Measurements from ENCODE around the gene NRG4. TPM values are rescaled to one million over a fixed set of nuclear protein-coding genes. Genes with fewer than 3 reads are reported as not detected.

NRG4 gene
- total RNA-seq, 1 experiment from 2014 or later = 0.55 TPM

- TF ChIP-seq, protein P1, sequence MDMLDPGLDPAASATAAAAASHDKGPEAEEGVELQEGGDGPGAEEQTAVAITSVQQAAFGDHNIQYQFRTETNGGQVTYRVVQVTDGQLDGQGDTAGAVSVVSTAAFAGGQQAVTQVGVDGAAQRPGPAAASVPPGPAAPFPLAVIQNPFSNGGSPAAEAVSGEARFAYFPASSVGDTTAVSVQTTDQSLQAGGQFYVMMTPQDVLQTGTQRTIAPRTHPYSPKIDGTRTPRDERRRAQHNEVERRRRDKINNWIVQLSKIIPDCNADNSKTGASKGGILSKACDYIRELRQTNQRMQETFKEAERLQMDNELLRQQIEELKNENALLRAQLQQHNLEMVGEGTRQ (CRISPR knock-in tag; IDR thresholded peaks at IDR 0.05) = no peak
- TF ChIP-seq MAX (CRISPR knock-in tag; IDR thresholded peaks at IDR 0.05) (no peak), MXD4 (CRISPR knock-in tag; IDR thresholded peaks at IDR 0.05; ENCODE audit: borderline replicate concordance) (no peak), TCF7 (CRISPR knock-in tag; IDR thresholded peaks at IDR 0.05; ENCODE audit: low read depth) (no peak), ZNF671 (CRISPR knock-in tag; IDR thresholded peaks at IDR 0.05) (no peak), ZSCAN18 (CRISPR knock-in tag; IDR thresholded peaks at IDR 0.05) (no peak), ESRRA (CRISPR knock-in tag; IDR thresholded peaks at IDR 0.05; ENCODE audit: borderline replicate concordance) (no peak), ETV6 (CRISPR knock-in tag; IDR thresholded peaks at IDR 0.05) (no peak)
- TF ChIP-seq, protein P2, sequence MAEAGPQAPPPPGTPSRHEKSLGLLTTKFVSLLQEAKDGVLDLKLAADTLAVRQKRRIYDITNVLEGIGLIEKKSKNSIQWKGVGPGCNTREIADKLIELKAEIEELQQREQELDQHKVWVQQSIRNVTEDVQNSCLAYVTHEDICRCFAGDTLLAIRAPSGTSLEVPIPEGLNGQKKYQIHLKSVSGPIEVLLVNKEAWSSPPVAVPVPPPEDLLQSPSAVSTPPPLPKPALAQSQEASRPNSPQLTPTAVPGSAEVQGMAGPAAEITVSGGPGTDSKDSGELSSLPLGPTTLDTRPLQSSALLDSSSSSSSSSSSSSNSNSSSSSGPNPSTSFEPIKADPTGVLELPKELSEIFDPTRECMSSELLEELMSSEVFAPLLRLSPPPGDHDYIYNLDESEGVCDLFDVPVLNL (CRISPR knock-in tag; IDR thresholded peaks at IDR 0.05; ENCODE audit: borderline replicate concordance, low read depth) = no peak
- TF ChIP-seq, protein P3, sequence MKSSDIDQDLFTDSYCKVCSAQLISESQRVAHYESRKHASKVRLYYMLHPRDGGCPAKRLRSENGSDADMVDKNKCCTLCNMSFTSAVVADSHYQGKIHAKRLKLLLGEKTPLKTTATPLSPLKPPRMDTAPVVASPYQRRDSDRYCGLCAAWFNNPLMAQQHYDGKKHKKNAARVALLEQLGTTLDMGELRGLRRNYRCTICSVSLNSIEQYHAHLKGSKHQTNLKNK (CRISPR knock-in tag; IDR thresholded peaks at IDR 0.05) = no peak
Observed at GRCh38 chr15:75943246-75943645, 69.0 kb downstream of the NRG4 start (continued).

GRCh38 chr15:75942464-75942863 lies 69.8 kb downstream of the NRG4 start:
- ATAC-seq (peak; percentile 59; the same call in 1 of the 2 replicates), DNase-seq (ENCODE audit: low spot score) (no peak)
- ChIA-PET CTCF (interaction anchor here (1.2 to 1.4 kb wide), 2 partner anchors 133 to 197 kb away, joined by 6 to 8 read pairs; no protein-coding TSS in a partner anchor), POLR2A (no interaction called here)
- Mint-ChIP-seq H3K9me3 (peaks cover 49% of the 10 kb centered on the region), H3K27ac (no peak overlapping the region), H3K4me3 (no peak overlapping the region), H3K36me3 (peaks cover 37% of the 10 kb centered on the region), H3K27me3 (ENCODE audit: low read depth) (no peaks in the 10 kb centered on the region; the same call in none of the 2 replicates), H3K4me1 (no peaks in the 10 kb centered on the region)
- no peak for TF ChIP-seq PREB (CRISPR knock-in tag; IDR thresholded peaks at IDR 0.05; ENCODE audit: borderline replicate concordance)
- no peak for TF ChIP-seq FOXP4 (CRISPR knock-in tag; IDR thresholded peaks at IDR 0.05)
- no peak for TF ChIP-seq FOXJ3 (CRISPR knock-in tag; IDR thresholded peaks at IDR 0.05; ENCODE audit: borderline replicate concordance)
- TF ChIP-seq, protein P3 (CRISPR knock-in tag; IDR thresholded peaks at IDR 0.05) = no peak
- TF ChIP-seq, protein P4, sequence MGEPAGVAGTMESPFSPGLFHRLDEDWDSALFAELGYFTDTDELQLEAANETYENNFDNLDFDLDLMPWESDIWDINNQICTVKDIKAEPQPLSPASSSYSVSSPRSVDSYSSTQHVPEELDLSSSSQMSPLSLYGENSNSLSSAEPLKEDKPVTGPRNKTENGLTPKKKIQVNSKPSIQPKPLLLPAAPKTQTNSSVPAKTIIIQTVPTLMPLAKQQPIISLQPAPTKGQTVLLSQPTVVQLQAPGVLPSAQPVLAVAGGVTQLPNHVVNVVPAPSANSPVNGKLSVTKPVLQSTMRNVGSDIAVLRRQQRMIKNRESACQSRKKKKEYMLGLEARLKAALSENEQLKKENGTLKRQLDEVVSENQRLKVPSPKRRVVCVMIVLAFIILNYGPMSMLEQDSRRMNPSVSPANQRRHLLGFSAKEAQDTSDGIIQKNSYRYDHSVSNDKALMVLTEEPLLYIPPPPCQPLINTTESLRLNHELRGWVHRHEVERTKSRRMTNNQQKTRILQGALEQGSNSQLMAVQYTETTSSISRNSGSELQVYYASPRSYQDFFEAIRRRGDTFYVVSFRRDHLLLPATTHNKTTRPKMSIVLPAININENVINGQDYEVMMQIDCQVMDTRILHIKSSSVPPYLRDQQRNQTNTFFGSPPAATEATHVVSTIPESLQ (CRISPR knock-in tag; IDR thresholded peaks at IDR 0.05) = no peak
- no peak for TF ChIP-seq TEAD4 (CRISPR knock-in tag; IDR thresholded peaks at IDR 0.05)
- no peak for TF ChIP-seq NR2C2 (CRISPR knock-in tag; IDR thresholded peaks at IDR 0.05)
- no peak for TF ChIP-seq CREM (CRISPR knock-in tag; IDR thresholded peaks at IDR 0.05)
- TF ChIP-seq SP1 (CRISPR knock-in tag; conservative IDR thresholded peaks at IDR 0.05) = no peak
- no peak for TF ChIP-seq PRRX2 (CRISPR knock-in tag; IDR thresholded peaks at IDR 0.05)
- TF ChIP-seq SMAD3 (CRISPR knock-in tag; IDR thresholded peaks at IDR 0.05; ENCODE audit: borderline replicate concordance) = no peak
- TF ChIP-seq NFYB (CRISPR knock-in tag; conservative IDR thresholded peaks at IDR 0.05; ENCODE audit: low read depth) = no peak
- no peak for TF ChIP-seq ZNF425 (CRISPR knock-in tag; conservative IDR thresholded peaks at IDR 0.05)
- TF ChIP-seq NFATC4 (CRISPR knock-in tag; IDR thresholded peaks at IDR 0.05) = no peak
- no peak for TF ChIP-seq NFE2L1 (CRISPR knock-in tag; IDR thresholded peaks at IDR 0.05)
- no peak for TF ChIP-seq HMGA2 (CRISPR knock-in tag; IDR thresholded peaks at IDR 0.05)
